H9 (cell line): ENCODE results near the gene L3MBTL1. TPM values are rescaled to one million over a fixed set of nuclear protein-coding genes. Genes with fewer than 3 reads are reported as not detected.

Source experiments
- DNase-seq: peaks from one replicate; pipeline ENCODE4 v3.0.0-alpha.2; 2017
- H2AFZ ChIP-seq: one replicate; pipeline ENCODE4 v1.6.1; 2013; ENCODE audit warnings: mild to moderate bottlenecking, low read length, control low read depth, moderate library complexity
- H2AK5ac ChIP-seq: 2 replicates; pipeline ENCODE4 v1.6.1; 2013; ENCODE audit warnings: low read length, control low read depth, mixed read lengths; ENCODE audit not compliant: insufficient read length
- H2BK120ac ChIP-seq: one replicate; pipeline ENCODE4 v1.6.1; 2013; ENCODE audit warnings: low read depth, mild to moderate bottlenecking, low read length, control low read depth, inconsistent platforms; ENCODE audit not compliant: poor library complexity, severe bottlenecking
- H2BK12ac ChIP-seq: 2 replicates; pipeline ENCODE4 v1.6.1; 2013; ENCODE audit warnings: low read length, control low read depth, mixed read lengths, low read depth; ENCODE audit not compliant: insufficient read length
- H2BK15ac ChIP-seq: 2 replicates; pipeline ENCODE4 v1.6.1; 2013; ENCODE audit warnings: low read depth, low read length, control low read depth
- H2BK20ac ChIP-seq: one replicate; pipeline ENCODE4 v1.6.1; 2013; ENCODE audit warnings: low read depth, mild to moderate bottlenecking, low read length, control low read depth, inconsistent platforms; ENCODE audit not compliant: poor library complexity, severe bottlenecking
- H2BK5ac ChIP-seq: 2 replicates; pipeline ENCODE4 v1.6.1; 2013; ENCODE audit warnings: low read length, control low read depth, mixed read lengths; ENCODE audit not compliant: insufficient read length
- H3K14ac ChIP-seq: 2 replicates; pipeline ENCODE4 v1.6.1; 2013; ENCODE audit warnings: low read length, control low read depth; ENCODE audit not compliant: insufficient read depth
- H3K18ac ChIP-seq: 2 replicates; pipeline ENCODE4 v1.6.1; 2013; ENCODE audit warnings: low read depth, mild to moderate bottlenecking, mixed read lengths, low read length, control low read depth; ENCODE audit not compliant: insufficient read length
- H3K23ac ChIP-seq: 2 replicates; pipeline ENCODE4 v1.6.1; 2013; ENCODE audit warnings: low read length, control low read depth, mixed read lengths, low read depth; ENCODE audit not compliant: insufficient read length
- H3K23me2 ChIP-seq: 2 replicates; pipeline ENCODE4 v1.6.1; 2013; ENCODE audit warnings: low read depth, mild to moderate bottlenecking, mixed read lengths, low read length, control low read depth; ENCODE audit not compliant: insufficient read length, poor library complexity, severe bottlenecking
- H3K27ac ChIP-seq: 2 replicates; pipeline ENCODE4 v1.5.1; 2013; ENCODE audit warnings: low read length, control low read depth, mixed read lengths, low read depth; ENCODE audit not compliant: insufficient read length
- H3K27me3 ChIP-seq: 2 replicates; pipeline ENCODE4 v1.6.1; 2013; ENCODE audit warnings: low read length, control low read depth, inconsistent platforms; ENCODE audit not compliant: insufficient read depth
- H3K4ac ChIP-seq: 2 replicates; pipeline ENCODE4 v1.6.1; 2013; ENCODE audit warnings: low read depth, mild to moderate bottlenecking, control low read depth, inconsistent platforms, low read length, moderate library complexity
- H3K4me1 ChIP-seq: 2 replicates; pipeline ENCODE4 v1.6.1; 2013; ENCODE audit warnings: low read length, control low read depth, inconsistent platforms; ENCODE audit not compliant: insufficient read depth
- H3K4me2 ChIP-seq: 2 replicates; pipeline ENCODE4 v1.6.1; 2013; ENCODE audit warnings: low read length, control low read depth, mixed read lengths; ENCODE audit not compliant: insufficient read length, insufficient read depth
- H3K56ac ChIP-seq: 2 replicates; pipeline ENCODE4 v1.6.1; 2013; ENCODE audit warnings: low read depth, mild to moderate bottlenecking, mixed read lengths, low read length, control low read depth; ENCODE audit not compliant: insufficient read length
- H3K79me1 ChIP-seq: 2 replicates; pipeline ENCODE4 v1.6.1; 2013; ENCODE audit warnings: low read depth, mild to moderate bottlenecking, moderate library complexity, low read length, control low read depth, inconsistent platforms; ENCODE audit not compliant: insufficient read depth, poor library complexity, severe bottlenecking
- H3K79me2 ChIP-seq: 2 replicates; pipeline ENCODE4 v1.6.1; 2013; ENCODE audit warnings: low read length, control low read depth, inconsistent platforms; ENCODE audit not compliant: insufficient read depth
- H3K9ac ChIP-seq: 2 replicates; pipeline ENCODE4 v1.6.1; 2013; ENCODE audit warnings: low read length, control low read depth, mixed read lengths; ENCODE audit not compliant: insufficient read length; ENCODE audit errors: extremely low read depth
- H3K9me3 ChIP-seq: one replicate; pipeline ENCODE4 v1.6.1; 2013; ENCODE audit warnings: low read depth, low read length, inconsistent platforms; ENCODE audit not compliant: control insufficient read depth
- H3T11ph ChIP-seq: one replicate; pipeline ENCODE4 v1.6.1; 2013; ENCODE audit warnings: mild to moderate bottlenecking, low read length, control low read depth, inconsistent platforms
- H4K20me1 ChIP-seq: one replicate; pipeline ENCODE4 v1.6.1; 2013; ENCODE audit not compliant: control insufficient read depth, insufficient read length, insufficient read depth
- H4K5ac ChIP-seq: 2 replicates; pipeline ENCODE4 v1.6.1; 2013; ENCODE audit warnings: low read depth, mild to moderate bottlenecking, mixed read lengths, low read length, control low read depth; ENCODE audit not compliant: insufficient read length
- H4K8ac ChIP-seq: replicated peaks from 2 replicates; pipeline ENCODE4 v1.6.1; 2013; ENCODE audit warnings: low read length, control low read depth, mixed read lengths, low read depth; ENCODE audit not compliant: insufficient read length
- H4K91ac ChIP-seq: 2 replicates; pipeline ENCODE4 v1.6.1; 2013; ENCODE audit warnings: low read depth, mild to moderate bottlenecking, moderate library complexity, mixed read lengths, low read length, control low read depth; ENCODE audit not compliant: insufficient read length
- H3K27ac Mint-ChIP-seq, 3 experiments: 2 replicates in 2 of 3; 3 replicates in 1 of 3; pipeline ENCODE4 v1.8.0; 2020 to 2021; ENCODE audit warnings: mixed read lengths in 3 of 3, mild to moderate bottlenecking in 1 of 3, moderate library complexity in 1 of 3
- H3K27me3 Mint-ChIP-seq: 2 replicates; pipeline ENCODE4 v1.8.0; 2021; ENCODE audit warnings: low read depth, mild to moderate bottlenecking, moderate library complexity, mixed read lengths
- H3K36me3 Mint-ChIP-seq, 3 experiments: 2 replicates in 2 of 3; 3 replicates in 1 of 3; pipeline ENCODE4 v1.8.0; 2020 to 2021; ENCODE audit warnings: low read depth in 3 of 3, mixed read lengths in 3 of 3; ENCODE audit not compliant: insufficient read depth in 1 of 3
- H3K4me1 Mint-ChIP-seq, 2 experiments: 2 replicates each; pipeline ENCODE4 v1.8.0; 2020; ENCODE audit warnings: mixed read lengths in 2 of 2
- H3K4me3 Mint-ChIP-seq, 2 experiments: 2 replicates in 1 of 2; 3 replicates in 1 of 2; pipeline ENCODE4 v1.8.0; 2020 to 2021; ENCODE audit warnings: mild to moderate bottlenecking in 2 of 2, mixed read lengths in 2 of 2, moderate library complexity in 1 of 2
- H3K9me3 Mint-ChIP-seq, 2 experiments: 2 replicates in 1 of 2; 3 replicates in 1 of 2; pipeline ENCODE4 v1.8.0; 2020; ENCODE audit warnings: mild to moderate bottlenecking in 2 of 2, mixed read lengths in 2 of 2, moderate library complexity in 1 of 2
- total RNA-seq: library from RNA; stranded (reverse); gene quantifications from 2 replicates; pipeline ENCODE4 v1.2.1, GENCODE V29; 2021
- TF ChIP-seq, protein P1 (sequence below): fragments of 200-600 bp; sonication (generic); conservative IDR thresholded peaks from 3 replicates; pipeline ENCODE4 v1.8.0; 2021; ENCODE audit warnings: antibody characterized with exemption, mild to moderate bottlenecking

Gene L3MBTL1
- total RNA-seq, 1 experiment from 2014 or later, result 19.9 TPM

DNA sequence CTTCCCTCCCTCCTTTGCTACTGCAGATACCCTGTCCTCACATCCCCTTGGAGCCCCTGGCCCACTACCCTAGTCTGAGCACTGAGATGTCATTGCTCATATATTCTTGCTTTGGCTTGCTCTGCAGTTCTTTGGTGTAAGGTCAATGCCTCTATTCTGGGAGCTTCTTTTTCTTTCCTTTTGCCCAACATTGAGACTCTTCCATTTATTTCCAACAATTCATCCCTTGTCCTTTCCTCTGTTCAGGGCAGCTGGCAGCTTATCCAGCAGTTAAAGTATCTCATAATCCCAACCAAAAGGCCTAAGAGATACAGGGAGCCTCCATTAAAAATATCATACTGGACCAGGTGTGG, 23.6 kb downstream of the L3MBTL1 start:
- H3K79me2 ChIP-seq, result no peaks in the 10 kb centered on the region
- no peak overlapping the region for H2BK12ac ChIP-seq
- H3K4me2 ChIP-seq, result no peak overlapping the region
- H3T11ph ChIP-seq, result no peak overlapping the region
- H2BK5ac ChIP-seq, result no peak overlapping the region
- no peak overlapping the region for H2BK120ac ChIP-seq
- H4K91ac ChIP-seq, result no peak overlapping the region
- H3K4ac ChIP-seq, result no peak overlapping the region
- no peak overlapping the region for H3K14ac ChIP-seq
- H3K4me1 ChIP-seq, result no peaks in the 10 kb centered on the region
- Mint-ChIP-seq H3K4me1 (no peaks in the 10 kb centered on the region; a peak in 1 of 4 replicates), H3K36me3 (peaks cover 2 to 10% (median 8%) of the 10 kb centered on the region in 3 experiments; a peak in 5 of 7 replicates), H3K27me3 (no peaks in the 10 kb centered on the region), H3K27ac (no peak overlapping the region; a peak in 1 of 7 replicates), H3K4me3 (no peak overlapping the region), H3K9me3 (no peaks in the 10 kb centered on the region)
- no peaks in the 10 kb centered on the region for H4K20me1 ChIP-seq
- no peaks in the 10 kb centered on the region for H3K79me1 ChIP-seq
- no peak overlapping the region for H4K5ac ChIP-seq
- H4K8ac ChIP-seq, result no peak overlapping the region
- no peak for DNase-seq
- no peaks in the 10 kb centered on the region for H3K9me3 ChIP-seq
- no peak overlapping the region for H2AK5ac ChIP-seq
- TF ChIP-seq, protein P1, sequence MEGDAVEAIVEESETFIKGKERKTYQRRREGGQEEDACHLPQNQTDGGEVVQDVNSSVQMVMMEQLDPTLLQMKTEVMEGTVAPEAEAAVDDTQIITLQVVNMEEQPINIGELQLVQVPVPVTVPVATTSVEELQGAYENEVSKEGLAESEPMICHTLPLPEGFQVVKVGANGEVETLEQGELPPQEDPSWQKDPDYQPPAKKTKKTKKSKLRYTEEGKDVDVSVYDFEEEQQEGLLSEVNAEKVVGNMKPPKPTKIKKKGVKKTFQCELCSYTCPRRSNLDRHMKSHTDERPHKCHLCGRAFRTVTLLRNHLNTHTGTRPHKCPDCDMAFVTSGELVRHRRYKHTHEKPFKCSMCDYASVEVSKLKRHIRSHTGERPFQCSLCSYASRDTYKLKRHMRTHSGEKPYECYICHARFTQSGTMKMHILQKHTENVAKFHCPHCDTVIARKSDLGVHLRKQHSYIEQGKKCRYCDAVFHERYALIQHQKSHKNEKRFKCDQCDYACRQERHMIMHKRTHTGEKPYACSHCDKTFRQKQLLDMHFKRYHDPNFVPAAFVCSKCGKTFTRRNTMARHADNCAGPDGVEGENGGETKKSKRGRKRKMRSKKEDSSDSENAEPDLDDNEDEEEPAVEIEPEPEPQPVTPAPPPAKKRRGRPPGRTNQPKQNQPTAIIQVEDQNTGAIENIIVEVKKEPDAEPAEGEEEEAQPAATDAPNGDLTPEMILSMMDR, result no peak
- no peak overlapping the region for H3K18ac ChIP-seq
- no peak overlapping the region for H2BK15ac ChIP-seq
- no peak overlapping the region for H2BK20ac ChIP-seq
- no peaks in the 10 kb centered on the region for H3K27me3 ChIP-seq
- no peak overlapping the region for H3K27ac ChIP-seq
- H3K23me2 ChIP-seq, result no peaks in the 10 kb centered on the region
- H2AFZ ChIP-seq, result no peak overlapping the region
- H3K9ac ChIP-seq, result no peak overlapping the region
- no peak overlapping the region for H3K56ac ChIP-seq
- H3K23ac ChIP-seq, result no peak overlapping the region
